ENCODE measurements around the gene GRK6. TPM values are rescaled to one million over a fixed set of nuclear protein-coding genes. Genes with fewer than 3 reads are reported as not detected.

The GRK6 gene
- total and polyA plus RNA-seq, 9 of the 15 experiments (the other 6 are each of a cell fraction or from before 2014, with no cell fraction given) = 0.63 to 122 (median 44.5) TPM

DNA sequence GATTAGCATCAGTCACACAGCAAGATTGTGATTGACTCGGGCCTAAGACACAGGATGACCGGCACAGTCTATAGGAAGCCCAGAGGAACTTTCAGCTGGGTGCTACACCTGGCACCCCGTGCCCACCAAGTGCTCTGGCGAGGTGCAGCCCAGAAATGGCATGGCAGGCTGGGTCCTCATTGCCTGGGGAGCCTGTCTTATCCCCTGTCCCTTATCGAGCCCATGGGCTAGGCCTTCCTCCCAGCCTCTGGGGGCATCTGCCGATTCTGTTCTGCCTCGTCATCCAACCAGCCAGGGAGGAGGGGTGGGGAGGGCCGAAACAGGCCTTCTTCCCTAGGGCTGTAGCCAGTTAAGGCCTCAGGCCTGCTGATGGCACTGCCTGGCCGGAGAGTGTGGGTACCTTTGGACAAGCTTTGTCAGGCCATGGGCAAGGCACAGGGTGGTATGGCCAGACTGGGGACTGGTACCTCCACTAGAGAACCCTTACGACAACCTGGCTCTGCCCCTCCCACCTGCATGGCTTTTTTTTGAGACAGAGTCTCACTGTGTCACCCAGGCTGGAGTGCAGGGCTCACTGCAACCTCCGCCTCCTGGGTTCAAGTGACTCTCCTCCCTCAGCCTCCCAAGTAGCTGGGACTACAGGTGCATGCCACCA, 1.6 kb downstream of the GRK6 start (continued):
- no peak for TF ChIP-seq ZNF212 (CRISPR knock-in tag; IDR thresholded peaks at IDR 0.05)
- TF ChIP-seq HNRNPUL1 (IDR thresholded peaks at IDR 0.05; ENCODE audit: low read length) = no peak
- TF ChIP-seq CTBP1 (IDR thresholded peaks at IDR 0.05; ENCODE audit: borderline replicate concordance) = peak; percentile 85
- no peak for TF ChIP-seq ZNF217 (CRISPR knock-in tag; IDR thresholded peaks at IDR 0.05)
- TF ChIP-seq ZFX (CRISPR knock-in tag; IDR thresholded peaks at IDR 0.05) = peak; percentile 77
- TF ChIP-seq CEBPG (CRISPR knock-in tag; IDR thresholded peaks at IDR 0.05) = no peak
- TF ChIP-seq CEBPG (tag; conservative IDR thresholded peaks at IDR 0.05 in 1 of 2, IDR thresholded peaks at IDR 0.05 in 1 of 2) = no peak
- peak; percentile 72 for TF ChIP-seq MAFF (IDR thresholded peaks at IDR 0.05; ENCODE audit: low read length)
- no peak for TF ChIP-seq ZNF707 (CRISPR knock-in tag; conservative IDR thresholded peaks at IDR 0.05)
- TF ChIP-seq, protein P1, sequence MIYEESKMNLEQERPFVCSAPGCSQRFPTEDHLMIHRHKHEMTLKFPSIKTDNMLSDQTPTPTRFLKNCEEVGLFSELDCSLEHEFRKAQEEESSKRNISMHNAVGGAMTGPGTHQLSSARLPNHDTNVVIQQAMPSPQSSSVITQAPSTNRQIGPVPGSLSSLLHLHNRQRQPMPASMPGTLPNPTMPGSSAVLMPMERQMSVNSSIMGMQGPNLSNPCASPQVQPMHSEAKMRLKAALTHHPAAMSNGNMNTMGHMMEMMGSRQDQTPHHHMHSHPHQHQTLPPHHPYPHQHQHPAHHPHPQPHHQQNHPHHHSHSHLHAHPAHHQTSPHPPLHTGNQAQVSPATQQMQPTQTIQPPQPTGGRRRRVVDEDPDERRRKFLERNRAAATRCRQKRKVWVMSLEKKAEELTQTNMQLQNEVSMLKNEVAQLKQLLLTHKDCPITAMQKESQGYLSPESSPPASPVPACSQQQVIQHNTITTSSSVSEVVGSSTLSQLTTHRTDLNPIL (CRISPR knock-in tag; IDR thresholded peaks at IDR 0.05) = no peak
- no peak for TF ChIP-seq NFIX (CRISPR knock-in tag; IDR thresholded peaks at IDR 0.05; ENCODE audit: low read depth)
- TF ChIP-seq FOXA1 (IDR thresholded peaks at IDR 0.05; ENCODE audit: borderline replicate concordance) = no peak

Measured in K562 (cell line).